ENCODE measurements around the gene KRTAP2-3.

The KRTAP2-3 gene

DNA sequence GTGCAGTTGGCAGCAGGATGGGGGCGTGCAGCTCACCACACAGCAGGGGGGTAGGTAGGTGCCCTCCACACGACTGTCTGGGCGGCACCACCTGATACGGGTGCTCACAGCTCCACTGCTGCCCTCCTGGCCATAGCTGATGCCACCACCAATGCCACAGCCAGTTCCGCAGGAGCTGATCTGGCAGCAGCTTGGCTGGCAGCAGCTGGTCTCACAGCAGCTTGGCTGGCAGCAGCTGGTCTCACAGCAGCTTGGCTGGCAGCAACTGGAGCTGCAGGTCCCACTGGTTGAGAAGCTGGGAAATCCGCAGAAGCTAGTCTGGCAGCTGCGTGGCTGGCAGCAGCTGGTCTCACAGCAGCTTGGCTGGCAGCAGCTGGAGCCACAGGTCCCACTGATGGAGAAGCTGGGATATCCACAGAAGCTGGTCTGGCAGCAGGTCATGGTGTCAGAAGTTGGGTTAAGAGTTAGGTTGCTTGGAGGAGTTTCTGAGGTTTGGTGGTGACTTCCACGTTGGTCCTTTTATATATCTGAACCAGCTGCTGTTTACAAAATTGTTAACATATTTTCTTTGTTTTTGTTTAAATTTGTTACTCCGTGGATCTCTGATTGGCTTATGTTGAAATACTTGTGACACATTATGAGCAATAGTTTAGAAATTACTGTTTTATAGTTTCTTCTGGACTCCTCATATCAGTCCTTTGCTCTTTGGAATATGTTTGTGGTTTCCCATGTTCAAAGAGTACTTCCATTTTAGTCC, 33.0 kb downstream of the KRTAP2-3 start, which contains the start of gene KRTAP1-5:
Gene KRTAP1-5, minus strand, starts transcription at position 494 of the 757 bp plus-strand sequence. Its CDS starts 53 bp downstream, at position 441.
- no peak for DNase-seq

- DNase-seq = no peak
These were observed 35.2 kb downstream of the KRTAP2-3 start for GRCh38 chr17:41024697-41025096.

DNA sequence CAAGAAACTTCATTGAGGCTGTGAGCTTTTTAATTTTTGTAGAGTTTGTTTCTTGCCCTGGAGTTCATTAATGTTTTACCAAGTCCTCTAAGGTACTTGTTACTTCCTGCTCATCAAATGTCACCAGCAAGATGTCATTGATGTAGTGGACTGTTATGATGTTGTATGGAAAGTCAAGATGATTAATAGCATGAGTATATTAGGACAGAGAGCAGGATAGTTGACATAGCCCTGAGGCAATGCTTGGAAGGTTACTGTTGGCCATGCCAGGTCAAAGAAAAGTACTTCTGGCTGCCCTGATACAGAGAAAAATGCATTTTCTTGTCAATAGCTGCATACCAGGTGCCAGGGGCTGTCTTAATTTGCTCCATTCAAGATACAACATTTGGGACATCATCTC, 39.6 kb downstream of the KRTAP2-3 start:
- DNase-seq = no peak

GRCh38 chr17:41019415-41019814, 40.5 kb downstream of the KRTAP2-3 start:
- DNase-seq = no peak

GRCh38 chr17:41018541-41018940, 41.4 kb downstream of the KRTAP2-3 start:
- no peak for DNase-seq

GRCh38 chr17:41016578-41017215, 43.2 kb downstream of the KRTAP2-3 start:
- DNase-seq = no peak

- DNase-seq = no peak
These were observed 44.5 kb downstream of the KRTAP2-3 start for GRCh38 chr17:41015454-41015853.

DNA sequence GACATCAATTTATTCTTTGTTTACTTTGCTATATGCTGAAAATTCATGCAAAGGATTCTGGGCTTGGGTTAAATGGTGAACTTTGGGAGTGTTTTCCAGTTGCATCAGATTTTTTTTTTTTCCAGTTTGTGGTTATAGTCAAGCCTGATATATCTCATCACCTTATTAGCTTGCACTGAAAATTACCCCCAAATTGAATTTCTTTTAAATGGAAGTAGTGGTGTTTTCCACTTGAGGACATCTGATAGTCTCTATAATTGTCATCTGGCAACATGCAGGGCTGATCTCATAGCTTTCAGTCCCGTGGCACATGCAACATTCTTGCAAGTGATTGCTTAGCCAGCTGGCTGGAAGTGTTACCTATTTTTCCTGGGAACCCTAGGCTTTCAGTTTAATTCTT, 46.3 kb downstream of the KRTAP2-3 start:
- DNase-seq = no peak

DNA sequence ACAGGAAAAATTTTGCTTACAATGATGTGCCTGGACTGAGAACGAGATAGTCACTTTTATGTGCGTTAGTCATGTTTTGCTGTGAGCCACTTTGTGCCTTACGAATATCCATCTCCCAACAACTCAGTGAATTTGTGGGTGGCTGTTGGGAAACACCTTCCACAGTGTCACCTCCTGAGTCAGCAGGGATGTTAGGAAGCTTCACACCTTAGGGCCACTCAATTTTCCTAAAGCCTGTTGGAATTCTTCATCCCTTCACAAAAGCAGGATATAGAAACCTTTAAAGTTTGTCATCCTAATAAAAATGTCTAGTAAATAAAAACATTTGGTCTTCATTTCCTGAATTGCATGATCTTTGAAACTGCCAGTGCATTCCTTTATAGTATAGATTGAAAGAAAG, 46.7 kb downstream of the KRTAP2-3 start:
- DNase-seq = no peak

DNA sequence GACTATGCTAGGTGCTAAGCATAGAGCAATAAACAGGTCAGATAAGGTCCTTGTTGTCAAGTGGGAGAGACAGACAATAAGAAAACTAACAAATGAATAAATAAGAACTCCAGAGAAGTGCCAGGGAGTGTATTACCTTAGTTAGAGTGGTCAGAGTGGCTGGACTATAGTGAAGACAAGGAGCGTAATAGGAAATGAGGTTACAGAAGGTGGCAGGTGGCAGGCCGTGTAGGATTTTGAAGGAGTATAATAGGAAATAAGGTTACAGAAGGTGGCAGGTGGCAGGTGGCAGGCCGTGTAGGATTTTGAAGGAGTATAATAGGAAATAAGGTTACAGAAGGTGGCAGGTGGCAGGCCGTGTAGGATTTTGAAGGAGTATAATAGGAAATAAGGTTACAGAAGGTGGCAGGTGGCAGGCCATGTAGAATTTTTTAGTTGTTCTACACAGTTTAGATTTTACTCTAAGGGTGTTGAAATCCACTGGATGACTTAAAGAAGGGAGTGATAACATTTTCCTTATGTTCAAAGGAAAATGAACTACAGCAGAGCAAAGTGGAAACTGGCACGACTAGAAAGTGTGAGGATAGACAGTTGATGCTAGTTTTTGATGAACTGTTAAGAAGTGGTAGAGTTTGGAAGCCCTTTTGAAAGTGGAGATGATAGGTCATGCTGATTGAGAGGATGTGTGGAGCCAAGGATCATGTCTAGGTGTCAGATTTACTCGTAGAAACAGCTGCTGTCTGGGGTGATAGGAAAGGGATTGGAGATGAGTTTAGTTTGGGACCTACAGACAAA, 47.4 kb downstream of the KRTAP2-3 start:
- no peak for DNase-seq

DNA sequence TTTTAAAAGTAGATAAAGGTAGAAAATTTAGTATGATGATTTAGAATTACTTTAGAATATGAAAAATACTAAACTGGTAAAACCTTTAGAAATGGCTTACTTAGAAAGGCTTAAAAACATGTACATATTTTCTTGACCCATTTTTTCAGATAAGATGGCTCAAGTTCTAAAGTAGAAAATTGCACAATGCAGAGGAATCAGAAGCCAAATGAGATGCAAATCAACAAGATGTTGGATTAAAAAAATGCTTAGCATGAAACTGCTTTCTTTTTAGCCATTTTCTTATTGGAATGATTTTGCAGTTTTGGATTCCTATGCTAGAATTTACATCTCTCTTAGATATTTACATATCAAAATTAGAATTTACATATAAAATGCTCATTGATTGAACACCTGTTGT, 49.5 kb downstream of the KRTAP2-3 start:
- no peak for DNase-seq

DNA sequence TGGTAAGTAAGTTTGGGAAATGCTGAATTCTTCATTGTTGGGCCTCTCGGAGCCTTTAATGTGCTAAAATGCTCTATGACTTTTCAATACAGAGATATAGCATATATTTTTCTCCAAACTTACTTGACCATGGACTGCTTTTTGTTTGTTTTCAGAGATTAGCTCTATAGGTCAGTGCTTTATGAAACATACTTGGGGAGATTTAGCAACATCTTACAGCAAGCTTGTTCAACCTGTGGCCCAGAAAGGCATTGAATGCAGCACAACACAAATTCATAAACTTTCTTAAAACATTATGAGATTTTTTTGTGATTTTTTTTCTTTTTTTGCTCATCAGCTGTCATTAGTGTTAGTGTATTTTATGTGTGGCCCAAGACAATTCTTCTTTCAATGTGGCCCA, 50.0 kb downstream of the KRTAP2-3 start:
- DNase-seq = no peak

DNA sequence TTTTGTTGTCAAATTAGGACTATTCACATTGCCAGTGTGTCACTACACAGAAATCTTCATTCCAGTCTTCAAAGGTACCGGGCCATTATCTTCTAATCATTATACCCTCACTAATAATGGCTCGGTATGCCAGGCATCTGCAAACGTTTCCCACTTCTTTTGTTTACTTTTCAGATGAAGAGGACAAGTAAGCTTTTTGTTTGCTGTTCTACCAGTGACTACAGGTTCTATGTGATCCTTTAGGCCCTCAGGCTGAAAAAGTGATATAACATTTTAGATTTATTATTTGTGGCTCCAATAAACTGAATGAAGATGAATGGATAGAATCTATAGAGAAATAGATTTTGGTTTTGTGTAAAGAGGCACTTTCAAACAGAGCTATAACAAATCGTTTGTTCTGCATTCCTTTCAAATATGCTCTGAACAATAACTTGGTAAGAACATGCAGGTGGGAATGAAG, 50.6 kb downstream of the KRTAP2-3 start:
- no peak for DNase-seq
